HepG2 (cell line): ENCODE data around the gene EOLA1. TPM values are rescaled to one million over a fixed set of nuclear protein-coding genes. Genes with fewer than 3 reads are reported as not detected.

Experiments
- DZIP1 ChIP-seq: sonication (generic); formaldehyde crosslinking; IDR thresholded peaks from 2 replicates; pipeline ENCODE4 v1.5.0; 2020; ENCODE audit warnings: mild to moderate bottlenecking, missing genetic modification reagents
- ETV6 ChIP-seq: sonication (generic); formaldehyde crosslinking; conservative IDR thresholded peaks from 2 replicates; pipeline ENCODE4 v1.4.0; 2020; ENCODE audit warnings: missing genetic modification reagents
- NONO ChIP-seq, 2 experiments: fragments of 450-650 bp in 1 of 2; sonication (generic) in 1 of 2; formaldehyde crosslinking in 1 of 2; IDR thresholded peaks in 1 of 2; conservative IDR thresholded peaks in 1 of 2; 2 replicates each; pipeline versions ENCODE4 v1.6.1 to v1.8.0; 2017 to 2022; ENCODE audit warnings: mild to moderate bottlenecking in 1 of 2, missing genetic modification reagents in 1 of 2, moderate library complexity in 1 of 2
- polyA plus RNA-seq, 8 experiments: library from polyadenylated mRNA; depleted of rRNA in 3 of 8; stranded (reverse) in 7 of 8; unstranded in 1 of 8; fragments of >200 nt; fragmentation: Illumina TruSeq in 4 of 8; extraction: Trizol in 4 of 8; gene quantifications; 2 replicates each; pipeline versions ENCODE4 v1.2.1 to v1.2.3, GENCODE V29; 2011 to 2016; ENCODE audit warnings: low read depth in 4 of 8, missing spikeins in 1 of 8, mixed read lengths in 1 of 8; ENCODE audit not compliant: insufficient read depth in 1 of 8
- total RNA-seq, 5 experiments: library from RNA; depleted of rRNA; stranded (reverse); fragments of >200 nt; fragmentation: Illumina TruSeq; extraction: Trizol; gene quantifications; 2 replicates each; pipeline ENCODE4 v1.2.3, GENCODE V29; 2016; ENCODE audit warnings: low read depth in 1 of 5
- TF ChIP-seq, protein P1 (sequence below): sonication (generic); formaldehyde crosslinking; IDR thresholded peaks from 2 replicates; pipeline ENCODE4; 2020; ENCODE audit warnings: missing genetic modification reagents, mild to moderate bottlenecking, borderline replicate concordance
- TF ChIP-seq, protein P2 (sequence below): sonication (generic); formaldehyde crosslinking; IDR thresholded peaks from 2 replicates; pipeline ENCODE4 v1.4.0; 2020; ENCODE audit warnings: missing genetic modification reagents

EOLA1 gene
- total and polyA plus RNA-seq, 2 of the 13 experiments (the other 11 are each of a cell fraction or from before 2014, with no cell fraction given), result 6.5 to 9.6 TPM

DNA sequence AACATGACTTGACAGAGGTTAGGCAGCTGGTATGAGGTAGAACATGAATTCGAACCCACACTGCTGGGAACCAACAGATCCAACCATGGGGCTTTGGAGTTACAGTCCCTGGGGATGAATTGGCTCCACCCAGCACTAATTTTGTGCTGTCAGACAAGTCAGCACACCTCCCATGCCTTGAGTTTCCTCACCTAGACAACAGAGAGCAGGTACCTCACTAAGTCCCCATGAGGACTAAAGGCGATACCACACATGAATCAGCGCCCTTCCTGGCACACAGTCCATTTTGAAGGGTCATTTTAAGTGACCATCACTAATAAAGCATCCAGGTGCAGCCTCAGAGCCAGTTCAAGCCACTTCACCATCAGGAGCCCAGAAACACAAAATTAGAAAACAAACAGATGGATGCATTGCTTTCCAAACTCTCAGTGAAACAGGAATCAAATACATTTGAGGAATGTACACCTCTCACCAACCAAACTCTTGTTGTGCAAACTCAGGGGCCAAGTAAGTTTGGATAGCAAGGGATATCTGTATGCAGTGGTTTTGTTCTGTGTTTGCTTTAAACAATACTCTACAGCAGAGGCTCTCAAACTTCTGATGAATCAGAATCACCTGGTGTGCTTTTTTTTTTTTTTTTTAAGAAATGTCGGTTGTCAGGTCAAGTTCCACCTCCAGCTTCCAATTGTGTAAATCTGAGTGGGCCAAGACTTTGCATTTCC, 45.8 kb upstream of the EOLA1 start (continued):
- TF ChIP-seq, protein P1, sequence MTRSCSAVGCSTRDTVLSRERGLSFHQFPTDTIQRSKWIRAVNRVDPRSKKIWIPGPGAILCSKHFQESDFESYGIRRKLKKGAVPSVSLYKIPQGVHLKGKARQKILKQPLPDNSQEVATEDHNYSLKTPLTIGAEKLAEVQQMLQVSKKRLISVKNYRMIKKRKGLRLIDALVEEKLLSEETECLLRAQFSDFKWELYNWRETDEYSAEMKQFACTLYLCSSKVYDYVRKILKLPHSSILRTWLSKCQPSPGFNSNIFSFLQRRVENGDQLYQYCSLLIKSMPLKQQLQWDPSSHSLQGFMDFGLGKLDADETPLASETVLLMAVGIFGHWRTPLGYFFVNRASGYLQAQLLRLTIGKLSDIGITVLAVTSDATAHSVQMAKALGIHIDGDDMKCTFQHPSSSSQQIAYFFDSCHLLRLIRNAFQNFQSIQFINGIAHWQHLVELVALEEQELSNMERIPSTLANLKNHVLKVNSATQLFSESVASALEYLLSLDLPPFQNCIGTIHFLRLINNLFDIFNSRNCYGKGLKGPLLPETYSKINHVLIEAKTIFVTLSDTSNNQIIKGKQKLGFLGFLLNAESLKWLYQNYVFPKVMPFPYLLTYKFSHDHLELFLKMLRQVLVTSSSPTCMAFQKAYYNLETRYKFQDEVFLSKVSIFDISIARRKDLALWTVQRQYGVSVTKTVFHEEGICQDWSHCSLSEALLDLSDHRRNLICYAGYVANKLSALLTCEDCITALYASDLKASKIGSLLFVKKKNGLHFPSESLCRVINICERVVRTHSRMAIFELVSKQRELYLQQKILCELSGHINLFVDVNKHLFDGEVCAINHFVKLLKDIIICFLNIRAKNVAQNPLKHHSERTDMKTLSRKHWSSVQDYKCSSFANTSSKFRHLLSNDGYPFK (CRISPR knock-in tag), result no peak
- TF ChIP-seq, protein P2, sequence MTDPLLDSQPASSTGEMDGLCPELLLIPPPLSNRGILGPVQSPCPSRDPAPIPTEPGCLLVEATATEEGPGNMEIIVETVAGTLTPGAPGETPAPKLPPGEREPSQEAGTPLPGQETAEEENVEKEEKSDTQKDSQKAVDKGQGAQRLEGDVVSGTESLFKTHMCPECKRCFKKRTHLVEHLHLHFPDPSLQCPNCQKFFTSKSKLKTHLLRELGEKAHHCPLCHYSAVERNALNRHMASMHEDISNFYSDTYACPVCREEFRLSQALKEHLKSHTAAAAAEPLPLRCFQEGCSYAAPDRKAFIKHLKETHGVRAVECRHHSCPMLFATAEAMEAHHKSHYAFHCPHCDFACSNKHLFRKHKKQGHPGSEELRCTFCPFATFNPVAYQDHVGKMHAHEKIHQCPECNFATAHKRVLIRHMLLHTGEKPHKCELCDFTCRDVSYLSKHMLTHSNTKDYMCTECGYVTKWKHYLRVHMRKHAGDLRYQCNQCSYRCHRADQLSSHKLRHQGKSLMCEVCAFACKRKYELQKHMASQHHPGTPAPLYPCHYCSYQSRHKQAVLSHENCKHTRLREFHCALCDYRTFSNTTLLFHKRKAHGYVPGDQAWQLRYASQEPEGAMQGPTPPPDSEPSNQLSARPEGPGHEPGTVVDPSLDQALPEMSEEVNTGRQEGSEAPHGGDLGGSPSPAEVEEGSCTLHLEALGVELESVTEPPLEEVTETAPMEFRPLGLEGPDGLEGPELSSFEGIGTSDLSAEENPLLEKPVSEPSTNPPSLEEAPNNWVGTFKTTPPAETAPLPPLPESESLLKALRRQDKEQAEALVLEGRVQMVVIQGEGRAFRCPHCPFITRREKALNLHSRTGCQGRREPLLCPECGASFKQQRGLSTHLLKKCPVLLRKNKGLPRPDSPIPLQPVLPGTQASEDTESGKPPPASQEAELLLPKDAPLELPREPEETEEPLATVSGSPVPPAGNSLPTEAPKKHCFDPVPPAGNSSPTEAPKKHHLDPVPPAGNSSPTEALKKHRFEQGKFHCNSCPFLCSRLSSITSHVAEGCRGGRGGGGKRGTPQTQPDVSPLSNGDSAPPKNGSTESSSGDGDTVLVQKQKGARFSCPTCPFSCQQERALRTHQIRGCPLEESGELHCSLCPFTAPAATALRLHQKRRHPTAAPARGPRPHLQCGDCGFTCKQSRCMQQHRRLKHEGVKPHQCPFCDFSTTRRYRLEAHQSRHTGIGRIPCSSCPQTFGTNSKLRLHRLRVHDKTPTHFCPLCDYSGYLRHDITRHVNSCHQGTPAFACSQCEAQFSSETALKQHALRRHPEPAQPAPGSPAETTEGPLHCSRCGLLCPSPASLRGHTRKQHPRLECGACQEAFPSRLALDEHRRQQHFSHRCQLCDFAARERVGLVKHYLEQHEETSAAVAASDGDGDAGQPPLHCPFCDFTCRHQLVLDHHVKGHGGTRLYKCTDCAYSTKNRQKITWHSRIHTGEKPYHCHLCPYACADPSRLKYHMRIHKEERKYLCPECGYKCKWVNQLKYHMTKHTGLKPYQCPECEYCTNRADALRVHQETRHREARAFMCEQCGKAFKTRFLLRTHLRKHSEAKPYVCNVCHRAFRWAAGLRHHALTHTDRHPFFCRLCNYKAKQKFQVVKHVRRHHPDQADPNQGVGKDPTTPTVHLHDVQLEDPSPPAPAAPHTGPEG (CRISPR knock-in tag), result no peak
- no peak for TF ChIP-seq DZIP1 (CRISPR knock-in tag)
- no peak for TF ChIP-seq ETV6 (CRISPR knock-in tag)
- no peak for TF ChIP-seq NONO (IDR thresholded peaks at IDR 0.05)
- no peak for TF ChIP-seq NONO (CRISPR knock-in tag; conservative IDR thresholded peaks at IDR 0.05)
- TF ChIP-seq, all 625 proteins: peak for 0
